Fibroblast of lung (primary cell): Measurements from ENCODE around the gene COL9A3. TPM values are rescaled to one million over a fixed set of nuclear protein-coding genes. Genes with fewer than 3 reads are reported as not detected.
A peak's percentile ranks its signal among the peaks of the same experiment; 100 is the strongest.

Experiments used
- DNase-seq, 2 donors: peaks; one replicate each; pipeline versions ENCODE4 v3.0.0 to v3.0.0-alpha.2; 2010; ENCODE audit warnings: low read depth in 2 of 2
- H2AFZ ChIP-seq: 2 replicates; pipeline ENCODE4 v1.5.1; 2012; ENCODE audit warnings: low read length, control low read depth, inconsistent platforms
- H3K27ac ChIP-seq: 2 replicates; pipeline ENCODE4 v1.5.1; 2011; ENCODE audit warnings: low read length, control low read depth; ENCODE audit not compliant: insufficient read depth
- H3K27me3 ChIP-seq: 2 replicates; pipeline ENCODE4 v1.5.1; 2011; ENCODE audit warnings: mild to moderate bottlenecking, low read length; ENCODE audit not compliant: control insufficient read depth, insufficient read depth
- H3K36me3 ChIP-seq: 2 replicates; pipeline ENCODE4 v1.5.1; 2011; ENCODE audit warnings: low read length; ENCODE audit not compliant: control insufficient read depth, insufficient read depth
- H3K4me1 ChIP-seq: 2 replicates; pipeline ENCODE4 v1.5.1; 2011; ENCODE audit warnings: low read length; ENCODE audit not compliant: control insufficient read depth, insufficient read depth; ENCODE audit errors: extremely low read depth
- H3K4me2 ChIP-seq: 2 replicates; pipeline ENCODE4 v1.5.1; 2011; ENCODE audit warnings: low read length, control low read depth; ENCODE audit not compliant: insufficient read depth; ENCODE audit errors: extremely low read depth
- H3K4me3 ChIP-seq, 4 experiments: fragments of 200-600 bp in 1 of 4; sonication (generic) in 1 of 4; replicated peaks in 1 of 4; 2 replicates each; pipeline ENCODE4 v1.5.1; 2011 to 2016; ENCODE audit warnings: low read length in 4 of 4, low read depth in 3 of 4, mild to moderate bottlenecking in 3 of 4, control low read depth in 2 of 4, inconsistent platforms in 1 of 4, mixed read lengths in 1 of 4; ENCODE audit not compliant: insufficient read depth in 1 of 4; ENCODE audit errors: control extremely low read depth in 1 of 4
- H3K79me2 ChIP-seq: 2 replicates; pipeline ENCODE4 v1.5.1; 2012; ENCODE audit warnings: mild to moderate bottlenecking, low read length, inconsistent platforms; ENCODE audit not compliant: control insufficient read depth, insufficient read depth
- H3K9ac ChIP-seq: 2 replicates; pipeline ENCODE4 v1.5.1; 2011; ENCODE audit warnings: mild to moderate bottlenecking, low read length, control low read depth; ENCODE audit not compliant: insufficient read depth
- H3K9me3 ChIP-seq: 2 replicates; pipeline ENCODE4 v1.5.1; 2012; ENCODE audit warnings: low read depth, low read length; ENCODE audit not compliant: control insufficient read depth, insufficient read depth
- H4K20me1 ChIP-seq: 2 replicates; pipeline ENCODE4 v1.5.1; 2011; ENCODE audit warnings: low read length; ENCODE audit not compliant: control insufficient read depth, insufficient read depth; ENCODE audit errors: extremely low read depth
- CTCF ChIP-seq, 2 donors: IDR thresholded peaks in 1 of 2; conservative IDR thresholded peaks in 1 of 2; 1 replicate in 1 of 2; 2 replicates in 1 of 2; pipeline ENCODE4 v1.5.1; 2011 to 2012; ENCODE audit warnings: low read length in 2 of 2, control low read depth in 1 of 2, inconsistent platforms in 1 of 2, low read depth in 1 of 2, mild to moderate bottlenecking in 1 of 2
- EZH2 ChIP-seq: IDR thresholded peaks from 2 replicates; pipeline ENCODE4 v1.5.1; 2012; ENCODE audit warnings: low read length, control low read depth, mild to moderate bottlenecking; ENCODE audit errors: missing control alignments
- polyA plus RNA-seq, 2 donors: library from polyadenylated mRNA; depleted of rRNA in 1 of 2; stranded (reverse) in 1 of 2; unstranded in 1 of 2; fragments of >200 nt; gene quantifications; 2 replicates each; pipeline ENCODE4 v1.2.1, GENCODE V29; 2011 to 2012; ENCODE audit warnings: missing spikeins in 1 of 2
- total RNA-seq: library from RNA; depleted of rRNA; stranded (reverse); fragments of >200 nt; gene quantifications from 2 replicates; pipeline ENCODE4 v1.2.1, GENCODE V29; 2014

The COL9A3 gene
- total and polyA plus RNA-seq, 2 donors (not counting 1 experiment from before 2014, with no cell fraction given) = 0.17 TPM

GRCh38 chr20:62802026-62802712 is 14.7 kb upstream of the COL9A3 start:
- no peaks in the 10 kb centered on the region for H3K4me1 ChIP-seq
- H3K4me3 ChIP-seq = no peak overlapping the region
- H3K27ac ChIP-seq = no peak overlapping the region
- H2AFZ ChIP-seq = no peak overlapping the region
- no peaks in the 10 kb centered on the region for H3K27me3 ChIP-seq
- peaks cover 24% of the 10 kb centered on the region for H3K79me2 ChIP-seq
- H4K20me1 ChIP-seq = no peaks in the 10 kb centered on the region
- DNase-seq = no peak
- TF ChIP-seq CTCF (conservative IDR thresholded peaks at IDR 0.05 in 1 of 2, IDR thresholded peaks at IDR 0.05 in 1 of 2; ENCODE audit: low read depth in 1 of 2, low read length in 2 of 2) = no peak
- no peak overlapping the region for H3K9ac ChIP-seq
- H3K36me3 ChIP-seq = peaks cover 23% of the 10 kb centered on the region
- H3K4me2 ChIP-seq = no peak overlapping the region
- no peaks in the 10 kb centered on the region for H3K9me3 ChIP-seq

GRCh38 chr20:62804021-62804626 is 12.7 kb upstream of the COL9A3 start:
- H2AFZ ChIP-seq = peak overlapping the region; percentile 26
- H3K4me1 ChIP-seq = no peaks in the 10 kb centered on the region
- H3K27ac ChIP-seq = no peak overlapping the region
- peaks cover 26% of the 10 kb centered on the region for H3K79me2 ChIP-seq
- no peak overlapping the region for H3K9ac ChIP-seq
- no peaks in the 10 kb centered on the region for H4K20me1 ChIP-seq
- peak overlapping the region in 3 of 4 experiments; percentile 30 to 81 (median 32) for H3K4me3 ChIP-seq
- TF ChIP-seq CTCF (conservative IDR thresholded peaks at IDR 0.05 in 1 of 2, IDR thresholded peaks at IDR 0.05 in 1 of 2; ENCODE audit: low read depth in 1 of 2, low read length in 2 of 2) = no peak
- no peak for TF ChIP-seq EZH2
- H3K4me2 ChIP-seq = peak overlapping the region; percentile 66
- no peak for DNase-seq
- peaks cover 26% of the 10 kb centered on the region for H3K36me3 ChIP-seq
- no peaks in the 10 kb centered on the region for H3K9me3 ChIP-seq
- H3K27me3 ChIP-seq = no peaks in the 10 kb centered on the region

- TF ChIP-seq CTCF (conservative IDR thresholded peaks at IDR 0.05 in 1 of 2, IDR thresholded peaks at IDR 0.05 in 1 of 2; ENCODE audit: low read depth in 1 of 2, low read length in 2 of 2) (no peak), EZH2 (no peak)
Observed at GRCh38 chr20:62804627-62805154, 12.2 kb upstream of the COL9A3 start, which contains the start of gene OGFR. OGFR (plus strand) TSS chr20:62804835; CDS start chr20:62804860, 25 bp downstream.

More at GRCh38 chr20:62804627-62805154, 12.2 kb upstream of the COL9A3 start, which contains the start of gene OGFR:
- peak within 1 kb of the TSS; percentile 77 for H2AFZ ChIP-seq
- no peaks in the 10 kb centered on the region for H3K4me1 ChIP-seq
- H3K9ac ChIP-seq = peak within 1 kb of the TSS; percentile 80
- peak within 1 kb of the TSS; percentile 77 for H3K27ac ChIP-seq
- DNase-seq = peak; percentile 50 to 51
- H3K4me2 ChIP-seq = peak within 1 kb of the TSS; percentile 88
- peaks cover 26% of the 10 kb centered on the region for H3K79me2 ChIP-seq
- no peaks in the 10 kb centered on the region for H4K20me1 ChIP-seq
- no peaks in the 10 kb centered on the region for H3K9me3 ChIP-seq
- peaks cover 27% of the 10 kb centered on the region for H3K36me3 ChIP-seq
- peak within 1 kb of the TSS; percentile 66 to 86 (median 80) for H3K4me3 ChIP-seq
- H3K27me3 ChIP-seq = no peaks in the 10 kb centered on the region
